Choroid plexus epithelial cell (primary cell): ENCODE measurements around the gene MINDY4.

ENCODE experiments used
- DNase-seq: peaks from one replicate; pipeline ENCODE4 v3.0.0-alpha.2; 2010; ENCODE audit warnings: low read depth
- H3K4me3 ChIP-seq: 2 replicates; pipeline ENCODE4 v1.5.1; 2011; ENCODE audit warnings: low read depth, mild to moderate bottlenecking, control low read depth, low read length, moderate library complexity
- CTCF ChIP-seq: conservative IDR thresholded peaks from 2 replicates; pipeline ENCODE4 v1.5.1; 2011; ENCODE audit warnings: low read depth, mild to moderate bottlenecking, control low read depth, inconsistent platforms, low read length, moderate library complexity

The MINDY4 gene

DNA sequence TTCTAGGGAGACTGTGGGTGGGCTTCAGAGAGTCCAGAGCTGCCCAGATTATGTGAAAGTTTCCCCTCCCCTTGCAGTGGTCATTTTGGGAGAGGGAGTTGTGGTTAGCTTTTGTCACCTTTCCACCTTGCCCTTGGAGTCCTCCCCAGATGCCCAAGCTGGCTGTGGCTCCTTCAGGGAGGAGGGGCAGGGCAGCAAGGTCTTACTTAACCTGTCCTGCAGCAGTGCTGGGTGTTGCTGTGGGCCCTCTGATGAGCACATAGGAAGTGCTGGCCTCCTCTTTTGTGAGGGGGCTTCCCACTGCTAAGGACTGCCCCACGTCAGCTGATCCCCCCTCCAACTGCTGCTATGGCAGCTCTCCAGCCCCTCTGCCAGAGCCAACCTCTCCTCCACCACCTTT lies 122.8 kb downstream of the MINDY4 start:
- no peak overlapping the region for H3K4me3 ChIP-seq
- DNase-seq, result no peak
- TF ChIP-seq CTCF, result no peak

- peak; percentile 39 for DNase-seq
- TF ChIP-seq CTCF, result peak; percentile 53
- H3K4me3 ChIP-seq, result no peak overlapping the region
Measured at GRCh38 chr7:30894866-30895605, 123.8 kb downstream of the MINDY4 start.

DNA sequence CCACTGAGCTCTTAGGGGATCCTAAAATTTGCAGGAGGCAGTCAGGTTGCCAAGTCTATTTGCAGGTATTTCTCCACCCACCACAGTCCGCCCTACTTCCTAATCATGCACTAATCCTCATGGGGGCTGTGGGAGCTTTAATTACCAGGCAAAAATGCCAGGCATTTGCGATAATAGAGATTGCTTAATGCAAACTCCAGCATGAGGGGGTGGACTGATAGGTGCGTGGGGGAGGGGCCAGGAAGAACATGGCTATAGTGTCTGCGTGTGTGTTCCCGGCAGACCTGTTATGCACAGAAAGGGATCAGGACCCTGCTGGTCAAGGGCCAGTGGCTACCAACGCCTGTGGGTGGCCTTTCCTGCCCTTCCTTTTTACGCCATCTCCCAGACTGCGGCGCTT lies 124.8 kb downstream of the MINDY4 start:
- DNase-seq, result peak; percentile 31

GRCh38 chr7:30896783-30897637 lies 125.8 kb downstream of the MINDY4 start:
- TF ChIP-seq CTCF, result no peak
- no peak overlapping the region for H3K4me3 ChIP-seq
- DNase-seq, result peak; percentile 55

More for the DNA sequence above, 124.8 kb downstream of the MINDY4 start:
- no peak for TF ChIP-seq CTCF
- no peak overlapping the region for H3K4me3 ChIP-seq

- DNase-seq, result no peak
- TF ChIP-seq CTCF, result no peak
- no peak overlapping the region for H3K4me3 ChIP-seq
Measured at GRCh38 chr7:30897770-30898169, 126.6 kb downstream of the MINDY4 start.

DNA sequence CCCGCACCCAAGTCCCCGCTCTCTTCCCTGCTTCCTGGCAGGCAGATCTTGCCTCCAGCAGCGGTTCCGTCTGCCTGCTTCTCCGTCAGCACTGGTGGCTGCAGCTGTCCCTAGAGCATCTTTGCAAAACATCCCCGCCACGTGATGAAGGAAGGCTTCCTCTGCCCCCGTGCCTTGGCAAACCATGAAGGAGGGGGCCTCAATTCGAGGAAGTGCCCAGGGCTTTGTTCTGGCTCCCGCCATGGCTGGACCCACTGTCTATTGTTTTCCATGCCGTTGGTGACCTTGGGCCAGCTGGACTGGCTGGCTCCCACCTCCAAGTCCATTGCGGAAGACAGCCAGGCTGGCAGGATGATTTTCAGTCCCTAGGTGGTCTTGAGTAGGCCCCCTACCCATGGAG lies 127.2 kb downstream of the MINDY4 start:
- no peak for TF ChIP-seq CTCF
- no peak for DNase-seq
- no peak overlapping the region for H3K4me3 ChIP-seq
